HG03135 (cell line): ENCODE data around the gene PRIMA1.

Experiments used
- ATAC-seq: cut with Tn5 transposase; IDR thresholded peaks from one replicate; pipeline ENCODE4 v1.9.1; 2021; ENCODE audit warnings: mild to moderate bottlenecking, moderate library complexity; ENCODE audit not compliant: unreplicated experiment

Gene PRIMA1, protein sequence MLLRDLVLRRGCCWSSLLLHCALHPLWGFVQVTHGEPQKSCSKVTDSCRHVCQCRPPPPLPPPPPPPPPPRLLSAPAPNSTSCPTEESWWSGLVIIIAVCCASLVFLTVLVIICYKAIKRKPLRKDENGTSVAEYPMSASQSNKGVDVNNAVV

DNA sequence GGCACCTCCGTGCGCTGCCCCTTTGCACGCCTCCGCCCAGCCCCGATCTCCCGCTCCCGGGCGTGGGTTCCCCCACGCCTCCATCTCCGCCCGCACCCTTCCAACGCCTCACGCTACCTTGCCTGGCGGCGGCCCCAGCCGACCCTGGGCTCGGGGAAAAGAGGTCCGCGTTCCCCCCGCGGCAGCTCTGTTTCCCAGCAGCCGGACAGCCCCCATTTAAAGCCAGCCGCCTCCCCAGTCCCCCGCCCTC lies at the start of gene PRIMA1:
TSS of gene PRIMA1 (minus strand) at position 193 of the 250 bp plus-strand sequence. CDS start 767 bp downstream, outside the sequence.
- no peak for ATAC-seq

DNA sequence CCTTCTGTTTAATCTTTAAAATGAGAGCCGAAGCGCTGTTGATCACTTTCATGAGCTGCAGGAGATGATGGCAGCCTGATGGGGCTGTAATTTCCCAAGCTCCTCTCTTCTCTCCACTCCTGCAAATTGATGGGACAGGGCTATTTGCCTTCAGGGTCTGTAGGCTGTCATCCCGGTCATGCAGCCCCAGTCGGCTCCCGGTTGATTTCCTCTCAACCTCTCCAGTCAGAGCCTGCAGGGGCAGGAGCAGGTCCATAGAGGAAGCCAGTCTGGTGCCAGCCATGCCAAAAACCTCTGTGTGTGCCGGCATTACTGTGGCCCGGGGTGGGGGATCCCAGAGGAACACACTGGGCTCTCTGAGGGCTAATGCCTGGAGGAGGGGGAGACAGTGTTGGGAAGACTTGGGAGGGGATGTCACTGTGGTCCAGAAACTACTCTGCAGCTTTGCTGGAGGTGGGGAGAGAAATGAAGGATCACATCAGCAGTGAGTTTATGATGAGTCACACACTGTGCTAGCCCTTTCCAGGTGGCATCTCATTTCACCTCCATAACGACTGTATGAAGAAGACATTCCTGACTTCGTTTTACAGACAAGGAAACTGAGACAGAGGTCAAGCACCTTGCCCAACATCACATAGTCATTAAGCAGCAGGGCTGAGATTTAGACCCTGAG lies 46.5 kb upstream of the PRIMA1 start:
- ATAC-seq = no peak

DNA sequence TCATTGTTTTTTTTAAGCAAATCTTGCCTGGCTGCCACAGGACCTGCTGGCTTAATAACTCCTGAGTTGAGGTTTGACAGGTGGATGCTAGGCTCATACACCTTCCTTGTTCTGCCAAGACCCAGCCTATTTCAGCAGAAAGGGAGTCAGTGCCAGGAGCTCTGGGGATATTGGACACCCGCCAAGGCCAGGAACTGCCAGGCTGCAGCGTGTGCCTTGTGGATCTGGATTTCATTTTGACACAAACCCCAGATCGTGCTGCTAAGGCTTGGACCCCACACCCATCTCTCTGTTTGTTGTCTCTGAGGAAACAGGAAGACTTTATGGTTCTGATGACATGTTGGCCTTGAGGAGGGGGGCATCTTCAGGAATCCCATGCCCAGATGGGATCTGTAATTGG lies 44.4 kb upstream of the PRIMA1 start:
- no peak for ATAC-seq

DNA sequence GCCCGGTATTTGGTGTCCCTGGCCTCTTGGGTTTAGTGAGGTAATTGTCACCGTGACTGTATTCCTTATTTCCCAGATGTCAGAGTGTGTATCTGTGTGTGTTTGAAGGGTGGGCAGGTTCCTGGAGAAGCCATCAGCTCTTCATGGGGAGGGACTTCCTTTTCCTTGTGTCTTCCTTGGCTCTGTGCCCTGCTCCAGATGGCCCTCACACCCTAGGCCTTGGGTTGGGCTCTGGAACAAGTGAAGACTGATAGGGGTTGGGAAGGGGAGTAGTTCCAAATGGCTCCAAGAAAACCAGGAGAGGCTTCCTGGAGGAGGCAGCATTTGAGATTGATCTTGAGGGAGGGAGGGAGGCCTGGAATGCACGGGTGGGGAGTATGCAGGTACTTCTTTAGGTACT lies 43.8 kb upstream of the PRIMA1 start:
- no peak for ATAC-seq

DNA sequence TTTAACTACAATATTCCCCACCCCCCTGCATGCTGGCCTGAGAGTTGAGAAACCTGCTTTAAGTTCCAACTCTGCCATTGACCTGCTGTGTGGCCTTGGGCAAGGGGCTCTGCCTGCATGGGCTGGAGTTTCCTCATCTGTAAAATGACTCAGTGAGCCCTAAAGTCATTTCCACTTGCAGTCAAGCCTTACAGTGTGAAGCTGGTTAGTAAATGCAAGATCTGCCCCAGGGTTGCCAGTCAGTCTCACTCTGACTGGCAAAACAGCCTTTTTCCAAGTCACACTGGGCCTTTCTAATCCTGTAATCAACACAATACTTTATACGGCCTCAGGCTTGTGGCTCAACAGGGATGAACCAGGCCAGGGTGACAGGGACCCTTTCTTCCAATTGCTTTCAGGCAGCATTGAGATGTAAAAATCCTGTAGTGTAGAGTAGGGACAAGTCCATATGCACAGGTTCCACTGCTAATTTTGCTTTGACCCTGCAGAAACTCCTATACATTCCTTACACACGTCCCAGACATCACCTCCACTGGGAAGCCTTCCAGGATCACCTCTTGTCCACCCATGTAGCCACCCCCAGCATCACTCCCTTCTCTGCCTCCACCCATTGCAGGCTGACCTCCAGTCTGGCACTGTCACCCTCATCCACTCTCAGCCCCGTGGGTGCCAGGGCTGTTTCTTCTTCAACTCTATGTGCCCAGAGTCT lies 42.6 kb upstream of the PRIMA1 start:
- no peak for ATAC-seq

DNA sequence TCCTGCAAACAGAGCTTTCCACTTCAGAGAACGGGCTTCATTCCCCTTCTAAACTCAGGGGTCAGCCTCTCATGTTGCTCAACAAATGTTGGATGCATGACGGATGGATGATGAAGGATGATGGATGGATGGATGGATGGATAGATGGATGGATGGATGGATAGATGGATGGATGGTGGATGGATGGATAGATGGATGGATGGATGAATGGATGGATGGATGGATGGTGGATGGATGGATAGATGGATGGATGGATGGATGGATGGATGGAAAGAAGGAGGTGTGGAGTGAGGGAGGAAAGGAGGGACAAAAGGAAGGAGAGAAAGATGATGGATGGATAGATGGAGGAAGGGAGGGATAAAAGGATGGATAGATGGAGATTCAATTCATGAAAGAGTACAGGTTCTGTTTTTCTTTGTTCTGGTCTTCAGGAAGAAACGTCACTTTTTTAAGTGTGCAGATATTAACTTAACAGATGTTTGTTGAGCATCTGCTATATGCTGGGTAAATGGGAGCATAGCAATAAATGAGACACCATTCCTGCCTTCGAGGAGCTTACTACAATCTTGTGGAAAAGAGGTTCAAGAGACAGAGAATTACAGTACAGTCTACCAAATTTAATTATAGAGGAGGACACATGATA lies 41.7 kb upstream of the PRIMA1 start:
- ATAC-seq = no peak

DNA sequence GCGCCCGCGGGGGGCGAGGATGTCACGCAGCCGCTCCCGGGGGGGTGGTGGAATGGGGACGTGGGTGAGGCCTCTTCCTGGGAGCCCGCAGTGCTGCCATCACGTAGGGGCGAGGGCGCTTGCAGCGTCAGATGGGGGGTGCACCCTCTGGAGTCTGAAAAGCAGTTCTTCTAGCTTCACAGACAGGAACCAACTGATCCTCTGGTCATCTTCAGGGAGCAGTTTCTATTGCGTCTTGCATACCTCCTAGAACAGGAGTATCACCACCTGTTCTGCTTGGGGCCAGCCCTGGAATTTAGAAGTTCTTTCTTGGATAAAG lies 36.9 kb upstream of the PRIMA1 start:
- no peak for ATAC-seq

DNA sequence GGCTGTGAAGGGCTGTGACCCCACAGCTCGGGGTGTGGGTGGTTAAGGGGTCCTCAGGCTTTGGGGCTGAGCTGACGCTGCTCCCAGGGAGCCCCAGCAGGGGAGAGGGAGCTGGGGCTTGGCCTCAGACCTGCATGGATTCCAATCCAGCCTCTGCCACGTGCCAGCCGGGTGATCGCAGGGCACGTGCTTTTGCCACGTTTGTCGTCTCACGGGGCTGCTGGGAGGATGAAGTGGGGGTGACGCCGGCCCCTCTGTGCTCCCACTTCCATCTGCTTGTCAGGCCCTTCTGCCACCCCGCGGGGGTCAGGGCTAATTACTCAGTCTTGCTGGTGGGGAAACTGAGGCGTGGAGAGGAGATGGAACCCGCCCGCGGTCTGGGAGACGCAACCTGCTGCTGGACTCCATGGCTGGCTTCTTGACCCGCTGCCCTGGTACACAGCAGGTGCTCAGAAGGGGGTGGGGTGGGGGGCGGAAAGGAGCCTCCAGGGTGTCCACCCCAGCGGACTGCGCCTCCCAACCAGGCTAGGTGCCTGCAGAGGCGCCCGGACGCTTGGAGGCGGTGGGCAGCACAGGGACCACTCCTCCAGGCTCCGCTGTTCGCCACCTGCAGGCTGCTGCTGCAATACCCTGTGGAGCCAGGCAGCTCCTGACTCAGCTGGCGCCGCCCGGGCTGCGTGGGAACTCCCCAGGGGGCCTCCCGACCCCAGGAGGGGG lies 36.4 kb upstream of the PRIMA1 start:
- no peak for ATAC-seq

DNA sequence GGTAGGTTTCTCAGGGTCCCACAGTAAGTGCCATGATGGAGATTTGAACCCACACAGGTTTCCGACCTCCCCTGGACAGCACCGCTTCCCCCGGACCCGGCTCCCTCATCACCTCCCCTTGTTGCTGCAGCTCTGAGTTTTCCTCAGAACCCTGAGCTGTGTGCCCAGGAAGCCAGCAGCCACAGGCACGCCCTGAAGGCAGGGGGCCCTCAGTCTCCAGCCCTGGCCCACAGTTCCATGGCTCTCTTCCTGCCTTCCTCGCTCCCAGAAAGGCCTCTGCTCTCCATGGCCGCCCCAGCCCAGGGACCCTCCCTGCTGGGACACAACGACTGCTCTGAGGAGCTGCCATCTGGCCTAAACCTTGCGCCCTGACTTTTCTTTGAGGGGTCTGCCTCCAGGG lies 35.8 kb upstream of the PRIMA1 start:
- no peak for ATAC-seq

DNA sequence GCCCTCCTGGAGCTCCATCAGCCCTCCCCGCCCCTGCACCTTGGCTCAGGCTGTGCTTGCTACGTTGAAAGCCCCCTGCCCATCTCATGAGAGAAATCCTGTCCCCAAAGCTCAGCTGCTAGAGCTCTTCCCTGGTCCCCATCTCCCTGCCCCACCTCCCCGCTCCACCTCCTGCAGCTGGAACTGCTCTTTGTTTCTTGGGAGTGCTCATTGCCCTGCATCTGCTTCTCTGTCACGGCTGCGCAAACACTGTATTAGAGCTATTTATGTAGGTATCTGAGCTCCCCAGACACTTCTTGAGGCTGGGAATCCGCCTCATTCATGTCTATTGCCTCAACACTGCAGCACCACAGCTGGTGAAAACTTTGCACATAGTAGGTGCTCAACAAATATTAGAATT lies 32.8 kb upstream of the PRIMA1 start:
- ATAC-seq = no peak

DNA sequence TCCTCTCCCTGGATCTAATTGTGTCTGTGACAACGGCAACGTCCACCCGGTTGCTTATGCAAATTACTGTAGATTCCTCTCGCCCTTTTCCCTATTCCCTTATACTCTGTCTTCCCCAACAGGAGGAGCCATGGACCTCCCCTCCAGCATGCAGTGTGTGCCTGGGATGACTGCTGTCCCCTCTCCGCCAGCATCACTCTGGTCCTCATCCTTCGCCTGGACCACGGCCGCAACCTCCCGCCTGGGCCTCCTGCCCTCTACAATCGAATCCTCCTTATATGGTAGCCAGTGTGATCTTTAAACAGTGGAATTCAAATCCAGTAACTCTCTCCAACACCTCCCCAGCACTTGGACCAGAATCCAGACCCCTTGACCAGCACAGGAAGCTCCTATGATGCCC lies 30.6 kb upstream of the PRIMA1 start:
- no peak for ATAC-seq

DNA sequence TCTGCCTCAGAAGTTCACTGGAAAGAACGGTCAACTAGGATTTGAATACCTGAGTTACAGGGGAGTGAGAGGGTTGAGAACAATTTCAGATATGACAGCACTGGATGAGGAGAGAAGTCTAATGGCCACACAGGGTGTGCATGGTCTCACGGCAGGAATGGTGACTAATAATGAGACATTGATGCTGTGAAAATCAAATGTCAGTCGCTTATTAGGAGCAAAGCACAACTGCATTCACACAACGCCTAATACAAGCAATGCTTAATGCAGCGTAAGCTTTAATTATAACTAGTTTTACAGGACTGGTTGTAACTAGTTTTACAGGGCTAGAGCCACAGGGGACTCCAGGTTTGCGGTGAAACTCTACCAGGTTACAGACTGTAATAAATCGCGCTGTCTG lies 23.4 kb upstream of the PRIMA1 start:
- no peak for ATAC-seq

DNA sequence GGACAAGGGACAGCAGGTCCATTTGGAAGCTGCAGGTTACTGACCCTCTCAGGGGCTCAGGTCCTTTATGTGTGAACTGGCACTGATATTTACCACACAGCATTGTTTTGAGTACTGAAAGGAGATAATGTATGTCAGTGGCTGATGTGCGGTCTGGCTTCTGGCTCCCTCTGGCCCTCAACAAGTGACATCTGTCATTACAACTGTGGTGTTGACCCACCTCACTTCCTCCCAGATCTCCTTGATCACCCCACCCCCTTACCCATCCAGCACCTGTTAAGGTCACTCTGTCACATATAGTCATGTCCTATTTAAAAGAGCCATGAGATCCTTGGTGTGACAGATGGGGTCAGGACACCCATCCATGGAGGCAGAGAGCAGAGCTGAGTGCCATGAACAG lies 22.7 kb upstream of the PRIMA1 start:
- ATAC-seq = no peak

DNA sequence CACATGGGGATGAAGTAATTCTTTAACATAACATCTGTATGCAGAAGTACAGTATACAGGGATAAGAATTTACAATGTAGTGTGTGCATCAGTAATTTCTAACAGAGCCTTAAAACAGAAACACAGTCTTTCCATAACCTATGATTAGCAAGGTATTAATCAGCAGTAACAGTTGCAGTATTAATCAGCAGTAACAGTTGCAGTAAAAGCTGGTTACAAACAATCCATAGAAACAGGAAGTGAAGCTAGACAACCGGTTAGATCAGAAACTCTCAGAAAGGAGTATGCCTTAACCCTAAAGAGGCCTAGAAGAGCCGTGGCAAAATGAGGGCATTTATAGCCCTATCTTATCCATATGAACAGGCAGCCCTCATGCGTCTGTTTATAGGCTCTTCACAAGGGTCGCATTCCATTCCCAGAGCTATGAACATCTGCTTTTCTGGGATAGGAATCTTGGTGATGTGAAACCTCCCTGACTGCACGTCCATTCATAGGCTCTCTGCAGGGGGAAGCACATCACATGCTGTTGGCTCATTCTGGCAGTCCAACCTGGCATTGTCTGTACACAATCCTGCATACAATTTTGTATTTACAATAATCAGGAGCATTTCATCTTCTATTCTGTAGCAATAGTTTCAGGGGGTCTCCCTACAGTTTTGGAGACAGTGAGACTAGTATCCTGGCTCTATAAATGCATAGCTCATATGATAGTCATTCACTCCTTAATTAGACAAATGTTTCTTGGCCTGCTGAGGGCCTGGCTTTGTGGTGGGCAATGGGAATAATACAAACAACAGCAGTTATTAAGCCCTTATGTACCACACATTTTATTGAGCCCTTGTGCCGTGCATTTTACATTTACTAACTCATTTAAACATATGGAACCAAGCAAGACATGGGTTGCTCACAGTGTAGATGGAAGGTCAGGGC lies 21.5 kb upstream of the PRIMA1 start:
- ATAC-seq = peak; percentile 63

DNA sequence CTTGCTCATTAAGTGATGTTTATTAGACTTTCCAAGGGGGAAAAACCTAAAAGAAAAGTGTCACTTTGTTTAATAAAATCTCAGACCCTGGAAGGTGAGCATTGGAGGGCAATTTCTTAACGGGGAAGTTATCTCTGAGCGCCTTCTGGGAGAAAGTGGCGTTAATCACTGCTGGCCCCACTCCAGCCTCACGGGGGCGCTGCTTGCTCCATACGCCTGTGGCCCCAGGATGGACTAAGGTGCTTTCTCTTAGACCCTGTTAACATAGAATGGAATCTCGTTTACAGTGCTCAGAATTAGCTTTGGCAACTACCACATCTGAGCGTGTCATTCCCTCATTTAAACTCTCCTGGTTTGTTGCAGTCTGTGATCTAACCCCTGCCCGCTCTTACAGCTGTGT lies 16.4 kb upstream of the PRIMA1 start:
- ATAC-seq = no peak

DNA sequence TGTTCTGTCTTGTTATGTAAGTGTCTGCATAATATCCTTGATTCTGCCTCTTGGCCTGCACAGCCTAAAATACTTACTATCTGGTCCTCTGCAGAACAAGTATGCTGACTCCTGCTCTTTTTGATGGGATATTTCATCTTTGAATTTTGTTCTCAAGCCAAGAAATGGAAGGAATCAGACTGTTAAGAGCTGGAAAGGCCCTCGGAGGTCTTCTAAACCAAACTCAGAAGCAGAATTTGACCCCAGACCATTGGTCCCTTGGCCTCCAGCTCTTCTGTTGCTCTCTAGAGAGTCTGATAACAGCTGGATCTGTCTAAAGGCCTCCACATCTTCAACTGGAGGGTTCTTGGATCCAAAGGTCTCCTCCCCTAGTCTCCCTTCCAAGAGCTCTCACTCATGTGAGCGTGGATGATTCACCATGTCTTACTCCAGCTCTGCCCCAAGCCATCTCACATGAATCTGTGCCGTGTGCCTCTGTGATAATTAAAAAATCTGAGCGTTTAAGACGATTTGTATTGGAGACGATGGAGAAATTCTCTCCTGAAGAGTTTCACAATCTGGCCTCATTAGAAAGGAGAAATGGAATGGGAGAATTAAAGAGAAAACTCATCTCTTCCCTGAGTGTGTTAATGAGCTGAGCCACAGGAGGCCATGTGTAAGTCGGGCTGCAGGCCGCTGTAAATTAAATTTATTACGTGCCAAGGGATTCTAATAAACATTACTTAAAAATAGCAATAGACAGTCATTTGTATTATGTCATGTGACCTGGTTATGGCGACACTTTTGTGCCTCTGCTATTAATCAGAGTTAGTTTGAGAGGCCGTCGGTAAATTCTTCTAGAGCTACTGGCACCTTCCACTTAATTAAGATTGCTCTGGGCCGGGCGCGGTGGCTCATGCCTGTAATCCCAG lies 15.4 kb upstream of the PRIMA1 start:
- no peak for ATAC-seq

DNA sequence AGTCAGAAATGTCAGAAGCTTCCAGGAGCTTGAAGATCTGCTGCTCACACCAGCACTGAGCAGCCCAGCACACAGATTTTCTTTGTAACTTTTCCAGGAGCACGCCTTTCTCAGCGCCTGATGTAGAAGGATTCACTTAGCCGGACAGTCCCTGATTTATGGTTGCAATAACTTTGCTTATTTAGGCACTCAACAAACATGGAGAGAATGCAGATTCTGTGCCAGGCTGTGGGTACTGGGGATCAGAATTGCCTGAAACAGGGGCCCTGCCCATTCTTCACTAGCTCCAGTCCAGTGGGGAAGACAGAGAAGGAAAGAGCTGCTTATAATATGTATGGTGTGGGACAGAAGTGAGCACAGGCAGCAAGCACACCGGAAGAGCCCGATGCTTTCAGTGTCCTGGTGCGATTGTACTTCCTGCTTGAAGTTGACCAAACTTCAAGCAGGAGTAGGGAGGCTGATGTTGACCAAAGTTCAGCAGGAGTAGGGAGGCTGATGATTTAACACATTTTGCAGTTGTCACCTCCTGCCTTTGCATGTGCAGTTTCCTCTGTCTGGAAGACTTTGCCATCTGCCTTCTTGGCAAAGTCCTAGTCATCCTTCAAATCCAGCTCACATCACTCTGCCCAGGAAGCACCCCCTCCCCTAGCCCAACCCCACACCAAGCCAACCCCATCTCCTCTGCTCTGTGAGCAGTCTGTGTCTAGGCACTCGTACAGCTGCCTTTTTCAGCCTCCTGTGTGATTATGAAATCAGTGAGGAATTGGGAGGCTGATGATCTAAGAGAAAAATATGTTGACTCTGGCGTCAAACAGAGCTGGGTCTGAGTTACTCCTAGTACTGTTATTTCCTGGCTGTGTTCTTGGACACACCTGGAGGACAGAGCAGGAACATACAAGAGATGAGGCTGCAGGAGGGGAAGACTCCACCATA lies 12.0 kb upstream of the PRIMA1 start:
- no peak for ATAC-seq

DNA sequence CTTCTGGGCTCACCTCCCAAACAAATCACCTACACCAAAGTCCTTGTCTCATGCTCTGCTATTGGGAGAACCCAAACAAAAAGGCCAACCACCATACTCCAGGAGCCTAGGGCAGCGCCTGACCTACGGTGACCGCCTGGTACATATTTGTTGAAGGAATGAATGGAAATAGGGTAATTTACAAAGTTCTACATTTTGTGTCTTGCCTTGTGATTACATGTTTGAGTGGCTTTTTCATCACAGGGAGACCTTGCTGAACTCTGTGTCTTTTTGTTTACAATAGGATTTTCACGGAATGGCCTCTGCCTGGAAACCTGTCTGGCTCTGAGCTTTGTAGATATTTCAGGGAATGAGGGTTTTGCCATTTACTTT lies 11.3 kb upstream of the PRIMA1 start:
- no peak for ATAC-seq

DNA sequence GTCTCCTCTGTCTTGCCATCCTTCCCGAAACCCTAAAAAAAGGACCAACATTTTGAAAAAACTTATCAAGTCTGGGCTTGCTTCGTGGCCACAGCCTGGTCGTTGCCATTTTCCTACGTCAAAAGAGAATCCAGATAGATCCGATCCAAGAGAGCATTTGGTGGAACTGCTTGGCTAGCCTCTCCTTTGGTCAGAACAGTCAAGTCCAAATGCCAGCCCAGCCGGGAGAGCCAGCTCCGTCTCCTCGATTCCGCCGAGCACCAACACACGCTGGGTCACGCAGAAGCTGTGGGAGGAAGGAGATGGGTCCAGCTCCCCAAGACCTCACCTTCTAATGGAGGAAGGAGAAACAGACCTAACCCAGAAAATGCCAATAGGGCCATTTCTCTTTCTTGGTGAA lies 9.3 kb upstream of the PRIMA1 start:
- no peak for ATAC-seq
